ES-I3 (cell line): ENCODE measurements around the gene TRAK1.

ENCODE experiments used
- H3K36me3 ChIP-seq: 2 replicates; pipeline ENCODE4 v1.6.1; 2013; ENCODE audit warnings: mild to moderate bottlenecking, low read length, control low read depth, moderate library complexity; ENCODE audit not compliant: insufficient read depth
- H3K4me1 ChIP-seq: 2 replicates; pipeline ENCODE4 v1.6.1; 2013; ENCODE audit warnings: mild to moderate bottlenecking, control low read depth, low read length; ENCODE audit not compliant: insufficient read depth
- H3K9ac ChIP-seq: 2 replicates; pipeline ENCODE4 v1.6.1; 2013; ENCODE audit warnings: low read depth, mild to moderate bottlenecking, low read length, moderate library complexity
- H3K9me3 ChIP-seq: 2 replicates; pipeline ENCODE4 v1.6.1; 2013; ENCODE audit warnings: mild to moderate bottlenecking, low read length, moderate library complexity; ENCODE audit not compliant: control insufficient read depth, insufficient read depth

TRAK1 gene

DNA sequence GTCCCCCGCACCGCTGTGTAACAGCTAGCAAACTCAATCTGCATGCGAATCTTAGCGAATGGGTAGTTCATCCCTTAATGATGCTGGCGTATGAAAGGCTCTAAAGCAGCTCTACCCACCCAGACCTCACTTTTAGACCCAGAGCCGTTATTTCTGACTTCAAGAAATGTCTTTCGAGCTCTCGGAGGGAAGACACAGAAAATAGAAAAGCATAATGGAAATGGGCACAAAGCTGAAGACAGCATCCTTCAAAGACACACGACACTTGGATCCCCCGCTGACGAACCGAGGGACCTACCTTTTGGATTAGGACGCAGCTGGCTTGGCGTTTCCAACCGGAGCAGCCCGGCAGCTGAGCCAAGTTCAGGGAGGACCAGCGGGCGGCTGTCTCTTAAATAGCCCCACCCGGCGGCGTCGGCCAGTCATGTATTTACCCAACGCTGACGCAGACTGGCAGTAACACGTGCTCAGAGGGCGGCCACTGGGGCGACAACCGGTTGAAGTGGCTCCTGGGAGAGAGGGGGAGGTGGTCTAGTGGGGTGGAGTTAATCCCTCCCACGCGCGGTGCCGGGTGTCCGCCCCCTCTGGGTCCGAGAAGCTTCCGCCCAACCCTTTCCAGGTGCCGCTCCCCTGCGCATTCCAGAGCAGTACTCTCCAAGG lies 173.4 kb downstream of the TRAK1 start:
- H3K36me3 ChIP-seq: no peaks in the 10 kb centered on the region
- no peaks in the 10 kb centered on the region; the same call in 1 of the 2 replicates for H3K9me3 ChIP-seq
- H3K4me1 ChIP-seq: peaks cover 3% of the 10 kb centered on the region; the same call in 1 of the 2 replicates
- no peak overlapping the region for H3K9ac ChIP-seq

- Histone ChIP-seq H3K36me3 (no peaks in the 10 kb centered on the region), H3K4me1 (peaks cover 3% of the 10 kb centered on the region; the same call in 1 of the 2 replicates), H3K9ac (no peak overlapping the region), H3K9me3 (no peaks in the 10 kb centered on the region; the same call in 1 of the 2 replicates)
Measured at GRCh38 chr3:42265059-42265991, 174.2 kb downstream of the TRAK1 start.

- Histone ChIP-seq H3K4me1 (peaks cover 3% of the 10 kb centered on the region; the same call in 1 of the 2 replicates), H3K9ac (no peak within 1 kb of the TSS), H3K9me3 (no peaks in the 10 kb centered on the region; the same call in 1 of the 2 replicates), H3K36me3 (no peaks in the 10 kb centered on the region)
Measured at GRCh38 chr3:42266085-42266484, 174.9 kb downstream of the TRAK1 start, which contains the start of gene CCK. TSS of gene CCK (minus strand) at chr3:42266185. CDS start at chr3:42263630, 2,555 bp downstream.

- peaks cover 1% of the 10 kb centered on the region; the same call in 1 of the 2 replicates for H3K4me1 ChIP-seq
- H3K9ac ChIP-seq: no peak overlapping the region
- H3K36me3 ChIP-seq: no peaks in the 10 kb centered on the region
- no peaks in the 10 kb centered on the region; the same call in 1 of the 2 replicates for H3K9me3 ChIP-seq
Measured at GRCh38 chr3:42267878-42268277, 176.7 kb downstream of the TRAK1 start.

- H3K36me3 ChIP-seq: no peaks in the 10 kb centered on the region
- H3K9ac ChIP-seq: no peak overlapping the region
- no peaks in the 10 kb centered on the region for H3K9me3 ChIP-seq
- H3K4me1 ChIP-seq: no peaks in the 10 kb centered on the region
Measured at GRCh38 chr3:42269647-42270046, 178.5 kb downstream of the TRAK1 start.

GRCh38 chr3:42270561-42270960 lies 179.4 kb downstream of the TRAK1 start:
- Histone ChIP-seq H3K9ac (no peak overlapping the region), H3K36me3 (no peaks in the 10 kb centered on the region), H3K4me1 (no peaks in the 10 kb centered on the region), H3K9me3 (no peaks in the 10 kb centered on the region)

DNA sequence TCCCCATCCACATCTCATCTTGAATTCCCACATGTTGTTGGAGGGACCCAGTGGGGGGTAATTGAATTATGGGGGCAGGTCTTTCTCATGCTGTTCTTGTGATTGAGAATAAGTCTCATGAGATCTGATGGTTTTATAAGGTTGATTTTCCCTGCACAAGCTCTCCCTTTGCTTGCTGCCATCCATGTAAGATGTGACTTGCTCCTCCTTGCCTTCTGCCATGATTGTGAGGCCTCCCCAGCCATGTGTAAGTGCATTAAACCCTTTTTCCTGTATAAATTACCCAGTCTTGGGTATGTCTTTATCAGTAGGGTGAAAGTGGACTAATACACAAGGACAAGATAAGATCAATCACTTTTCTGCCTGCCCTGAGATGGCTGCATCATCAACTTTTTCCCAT lies 180.6 kb downstream of the TRAK1 start:
- H3K4me1 ChIP-seq: no peaks in the 10 kb centered on the region
- H3K36me3 ChIP-seq: no peaks in the 10 kb centered on the region
- no peaks in the 10 kb centered on the region for H3K9me3 ChIP-seq
- H3K9ac ChIP-seq: no peak overlapping the region

- H3K4me1 ChIP-seq: no peaks in the 10 kb centered on the region
- no peaks in the 10 kb centered on the region; the same call in 1 of the 2 replicates for H3K9me3 ChIP-seq
- H3K36me3 ChIP-seq: no peaks in the 10 kb centered on the region
- no peak overlapping the region for H3K9ac ChIP-seq
Measured at GRCh38 chr3:42273361-42273760, 182.2 kb downstream of the TRAK1 start.

DNA sequence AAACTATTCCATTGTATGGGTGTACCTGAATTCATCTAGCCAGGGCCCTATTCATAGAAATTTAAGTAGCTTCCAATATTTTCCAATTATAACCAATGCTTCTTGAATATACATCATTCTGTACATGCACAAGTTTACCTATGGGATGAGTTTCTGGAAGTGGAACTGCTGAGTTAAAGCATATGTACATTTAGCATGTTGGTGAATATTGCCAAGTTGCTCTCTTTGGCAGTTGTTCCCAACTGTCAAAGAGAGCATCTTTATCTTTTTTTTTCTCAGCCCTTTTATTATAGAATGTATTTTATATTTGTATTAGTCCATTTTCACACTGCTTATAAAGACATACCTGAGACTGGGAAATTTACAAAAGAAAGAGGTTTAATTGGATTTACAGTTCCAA lies 183.1 kb downstream of the TRAK1 start:
- Histone ChIP-seq H3K9me3 (no peaks in the 10 kb centered on the region; the same call in 1 of the 2 replicates), H3K4me1 (no peaks in the 10 kb centered on the region)

GRCh38 chr3:42275217-42275616 lies 184.1 kb downstream of the TRAK1 start:
- Histone ChIP-seq H3K9me3 (no peaks in the 10 kb centered on the region; the same call in 1 of the 2 replicates), H3K9ac (no peak overlapping the region), H3K36me3 (no peaks in the 10 kb centered on the region), H3K4me1 (no peaks in the 10 kb centered on the region)

More for the DNA sequence above, 183.1 kb downstream of the TRAK1 start:
- Histone ChIP-seq H3K36me3 (no peaks in the 10 kb centered on the region), H3K9ac (no peak overlapping the region)
